ENCODE measurements around the gene NRN1L.
"Not testable (repeated sequence)": the region's sequence is repeated elsewhere in the genome, so short reads cannot be mapped to it uniquely, and the experiment has no call there.

NRN1L gene

DNA sequence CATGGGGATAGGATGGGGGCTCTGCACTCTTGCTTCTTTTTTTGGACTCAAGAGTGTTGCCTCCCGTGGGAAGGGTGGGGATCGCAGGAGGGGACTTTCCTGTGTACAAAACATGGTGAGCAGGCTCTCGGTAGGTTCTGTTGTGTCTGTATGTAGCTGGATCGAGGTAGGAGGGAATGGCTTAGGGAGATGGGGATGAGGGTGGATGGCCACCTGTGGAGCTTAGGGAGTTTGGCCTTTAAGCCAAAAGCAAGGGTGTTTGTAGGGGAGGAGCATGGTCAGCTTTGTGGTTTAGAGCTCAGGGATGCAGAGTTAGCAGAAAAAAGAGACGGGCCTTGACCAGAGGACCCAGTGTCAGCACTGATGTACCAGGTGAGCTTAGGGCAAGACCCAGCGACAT, 22.8 kb upstream of the NRN1L start:
- DNase-seq: no peak

DNA sequence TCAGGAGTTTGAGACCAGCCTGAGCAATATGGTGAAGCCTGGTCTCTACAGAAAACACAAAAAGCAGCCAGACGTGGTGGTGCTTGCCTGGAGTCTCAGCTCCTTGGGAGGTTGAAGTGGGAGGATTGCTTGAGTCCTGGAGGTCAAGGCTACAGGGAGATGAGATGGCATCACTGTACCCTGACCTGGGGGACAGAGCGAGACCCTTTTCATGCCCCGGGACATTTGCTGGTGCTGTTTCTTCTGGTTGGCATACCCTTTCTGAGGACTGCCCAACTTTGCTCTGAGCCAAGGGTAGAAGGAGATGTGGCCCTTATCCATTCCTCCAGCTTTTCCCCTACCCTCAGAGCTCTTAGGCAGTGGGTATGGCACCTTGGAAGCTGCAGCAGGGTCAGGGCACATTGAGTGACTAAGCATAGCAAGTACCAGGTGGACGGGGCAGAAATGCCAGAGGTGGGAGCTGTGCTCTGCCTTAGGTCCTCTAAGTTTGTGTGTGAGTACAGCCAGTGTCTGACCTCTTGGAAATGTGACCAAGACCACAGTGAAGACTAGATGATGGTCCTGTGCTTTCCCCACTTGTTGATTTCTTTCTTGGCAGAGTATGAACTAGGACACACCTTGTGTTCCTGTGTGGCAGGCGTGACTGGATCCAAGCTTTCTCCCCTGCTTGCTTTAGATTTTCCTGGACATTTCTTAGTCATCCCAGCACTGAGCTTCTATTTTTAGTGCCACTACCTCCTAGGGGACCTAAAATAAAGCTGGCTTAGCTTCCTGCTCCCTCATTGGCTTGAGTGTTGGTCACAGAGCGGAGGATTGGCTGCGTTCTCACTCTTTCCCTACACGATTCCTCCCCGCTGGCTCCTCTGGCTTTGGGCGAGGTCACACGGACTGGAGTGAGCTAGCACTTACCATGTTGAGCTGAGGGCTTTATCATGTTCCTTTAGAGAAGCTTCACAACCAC, 21.8 kb upstream of the NRN1L start:
- DNase-seq: no peak

DNA sequence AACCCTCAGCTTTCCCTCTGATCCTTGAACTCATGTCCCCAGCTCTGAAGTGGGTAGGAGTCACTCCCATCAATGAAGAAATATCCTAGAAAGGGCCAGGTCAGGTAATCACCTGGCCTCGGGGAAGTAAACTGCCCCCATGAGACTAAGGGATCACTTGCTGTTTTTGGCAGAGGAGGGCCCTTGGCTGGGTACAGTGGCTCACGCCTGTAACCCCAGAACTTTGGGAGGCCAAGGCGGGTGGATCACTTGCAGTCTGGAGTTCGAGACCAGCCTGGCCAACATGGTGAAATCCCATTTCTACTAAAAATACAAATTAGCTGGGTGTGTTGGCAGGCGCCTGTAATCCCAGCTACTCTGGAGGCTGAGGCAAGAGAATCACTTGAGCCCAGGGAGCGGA, 20.6 kb upstream of the NRN1L start:
- DNase-seq: not testable (repeated sequence)

DNA sequence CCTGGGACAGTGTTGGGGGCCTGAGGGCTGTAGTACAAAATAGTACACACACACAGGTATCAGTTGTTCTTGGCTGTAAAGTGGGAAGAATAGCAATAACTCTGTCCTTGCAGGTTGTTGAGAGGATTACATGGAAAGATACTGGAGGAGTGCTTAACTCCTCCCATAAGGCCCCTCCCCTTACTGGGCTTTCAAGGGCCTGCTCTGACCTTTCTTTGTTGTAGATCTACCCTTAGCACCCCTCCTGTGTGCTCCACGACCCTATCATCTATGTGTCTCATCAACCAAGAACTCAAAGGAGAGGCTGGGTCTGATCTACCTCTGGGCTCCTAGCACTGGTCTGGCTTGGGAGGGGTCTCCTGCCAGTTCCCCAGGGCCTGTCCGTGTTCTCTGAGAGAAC, 20.1 kb upstream of the NRN1L start:
- no peak for DNase-seq

DNA sequence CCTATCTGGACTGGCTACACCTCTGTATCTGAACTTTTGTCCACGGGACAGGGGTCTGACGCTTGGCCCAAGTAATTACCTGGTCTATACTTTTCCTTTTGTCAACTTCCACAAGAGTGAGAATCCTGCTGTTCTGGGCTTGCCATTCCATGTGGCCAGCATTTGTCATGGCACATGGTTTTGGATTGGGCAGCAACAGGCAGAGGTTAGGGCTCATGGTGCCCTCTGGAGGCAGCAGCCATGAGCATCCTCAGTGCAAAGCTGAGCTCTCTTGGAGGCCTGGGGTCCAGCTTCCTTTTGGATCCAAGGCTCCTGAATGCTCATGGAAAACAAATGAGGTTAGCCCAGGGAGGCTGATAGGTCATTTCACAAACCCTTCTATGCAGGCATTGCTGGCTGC, 19.4 kb upstream of the NRN1L start:
- DNase-seq: no peak

DNA sequence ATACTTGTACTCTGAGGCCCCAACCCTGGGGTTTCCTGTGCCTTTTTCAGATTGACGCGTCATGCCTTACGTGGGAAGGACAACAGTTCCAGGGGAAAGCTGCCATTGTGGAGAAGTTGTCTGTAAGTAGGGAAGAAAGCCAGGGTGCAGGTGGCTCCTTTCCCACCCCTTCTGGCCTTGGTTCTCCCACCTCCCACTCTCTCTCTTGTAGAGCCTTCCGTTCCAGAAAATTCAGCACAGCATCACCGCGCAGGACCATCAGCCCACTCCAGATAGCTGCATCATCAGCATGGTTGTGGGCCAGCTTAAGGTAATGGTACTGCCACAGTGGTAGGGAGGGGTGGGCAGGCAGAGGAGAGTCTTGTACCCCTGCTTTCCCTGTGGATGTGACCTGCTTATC, 16.4 kb upstream of the NRN1L start:
- no peak for DNase-seq

DNA sequence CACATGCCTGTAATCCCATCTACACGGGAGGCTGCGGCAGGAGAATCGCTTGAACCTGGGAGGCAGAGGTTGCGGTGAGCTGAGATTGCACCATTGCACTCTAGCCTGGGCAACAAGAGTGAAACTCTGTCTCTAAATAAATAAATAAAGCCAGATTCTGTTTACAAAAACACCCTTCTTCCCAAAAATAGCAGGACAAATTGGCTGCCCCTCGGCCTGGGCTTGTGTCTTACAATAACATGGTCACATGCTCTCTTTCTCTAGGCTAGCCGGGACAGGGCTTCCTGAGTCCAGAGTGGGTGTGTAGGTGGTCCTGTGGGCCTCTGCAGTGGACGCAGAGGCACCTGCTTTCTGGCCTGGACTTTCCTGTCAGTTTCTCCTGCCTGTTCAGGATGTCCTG, 15.0 kb upstream of the NRN1L start:
- DNase-seq: no peak

DNA sequence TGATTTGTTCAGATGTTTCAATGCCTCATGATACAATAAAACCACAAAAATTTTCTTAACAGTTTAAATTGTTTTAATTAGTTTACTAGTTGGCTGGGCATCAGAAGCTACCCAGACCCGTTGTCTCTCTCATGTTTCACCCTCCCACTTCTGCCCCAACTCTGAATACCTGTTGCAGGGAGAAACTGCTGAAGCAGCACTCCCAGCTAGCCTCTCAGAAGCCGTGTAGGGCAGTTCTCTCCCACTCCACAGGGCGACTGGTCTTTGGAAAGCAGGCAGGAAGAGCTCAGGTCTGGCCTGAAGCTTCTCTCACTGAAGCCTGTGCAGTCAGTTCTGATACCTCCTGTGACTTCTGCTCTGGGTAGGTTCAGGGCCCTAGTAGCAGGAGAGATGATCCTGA, 13.4 kb upstream of the NRN1L start:
- no peak for DNase-seq

DNA sequence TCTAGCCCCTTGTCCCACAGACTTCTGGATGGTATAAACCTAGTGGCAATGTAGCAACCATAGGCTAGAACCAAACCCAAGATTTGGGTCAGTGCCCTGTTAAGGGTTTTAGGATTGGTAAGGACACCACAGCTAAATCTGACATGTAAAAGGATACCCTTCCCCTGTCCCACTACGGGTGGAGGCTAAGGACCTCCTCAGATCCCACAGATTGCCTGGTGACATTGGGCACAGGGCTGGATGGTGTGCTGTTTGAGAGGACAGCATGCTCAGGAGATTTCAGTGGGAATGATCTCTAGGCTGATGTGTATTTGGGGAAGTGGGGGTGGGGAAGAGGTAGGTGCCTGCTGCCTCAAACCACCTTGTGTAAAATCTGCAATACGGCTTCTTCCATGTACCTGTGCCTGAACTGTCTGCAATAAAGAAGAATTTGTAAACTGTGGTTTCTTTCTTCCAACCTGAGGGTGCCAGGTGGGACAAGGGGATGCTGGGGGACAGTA, 12.5 kb upstream of the NRN1L start:
- no peak for DNase-seq

DNA sequence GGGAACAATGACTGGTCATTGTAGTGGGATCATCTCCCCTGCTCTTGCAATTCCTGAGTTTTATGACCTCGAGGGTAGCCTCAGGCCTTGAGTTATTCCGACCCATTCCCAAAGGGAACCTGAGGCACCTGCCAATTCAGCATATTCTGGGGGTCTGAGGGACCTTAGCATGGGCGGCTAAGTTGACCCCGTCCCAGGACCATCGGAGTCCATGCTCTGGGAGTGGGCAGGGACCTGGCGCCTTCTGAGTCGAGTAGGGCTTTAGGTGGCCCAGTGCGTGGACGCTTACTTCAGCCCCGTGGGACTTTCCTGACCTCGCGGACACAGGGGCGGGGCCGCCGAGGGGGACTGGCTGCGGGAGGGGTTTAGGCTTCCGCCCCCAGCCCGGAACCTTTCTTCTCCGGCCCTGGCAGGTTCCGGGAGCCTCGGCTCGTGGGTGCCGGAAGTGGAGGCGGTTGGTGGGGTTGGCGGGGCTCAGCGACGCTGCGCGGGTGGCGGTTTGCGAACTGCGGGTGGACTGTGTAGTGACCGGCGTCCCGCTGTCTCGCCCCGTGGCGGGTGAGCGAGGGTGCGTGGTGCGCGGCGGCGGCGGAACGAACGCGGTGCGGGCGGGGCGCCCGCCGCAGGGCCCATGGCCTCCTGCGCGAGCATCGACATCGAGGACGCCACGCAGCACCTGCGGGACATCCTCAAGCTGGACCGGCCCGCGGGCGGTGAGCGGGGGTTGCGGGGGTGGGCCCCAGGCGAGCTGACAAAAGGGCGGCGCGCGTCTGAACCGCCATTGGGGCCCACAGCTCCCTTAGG, 11.9 kb upstream of the NRN1L start, which contains the start of gene EDC4:
EDC4 (plus strand) TSS at position 422 of the 804 bp plus-strand sequence; CDS start at position 632, 210 bp downstream.
- peak; percentile 14 for DNase-seq

DNA sequence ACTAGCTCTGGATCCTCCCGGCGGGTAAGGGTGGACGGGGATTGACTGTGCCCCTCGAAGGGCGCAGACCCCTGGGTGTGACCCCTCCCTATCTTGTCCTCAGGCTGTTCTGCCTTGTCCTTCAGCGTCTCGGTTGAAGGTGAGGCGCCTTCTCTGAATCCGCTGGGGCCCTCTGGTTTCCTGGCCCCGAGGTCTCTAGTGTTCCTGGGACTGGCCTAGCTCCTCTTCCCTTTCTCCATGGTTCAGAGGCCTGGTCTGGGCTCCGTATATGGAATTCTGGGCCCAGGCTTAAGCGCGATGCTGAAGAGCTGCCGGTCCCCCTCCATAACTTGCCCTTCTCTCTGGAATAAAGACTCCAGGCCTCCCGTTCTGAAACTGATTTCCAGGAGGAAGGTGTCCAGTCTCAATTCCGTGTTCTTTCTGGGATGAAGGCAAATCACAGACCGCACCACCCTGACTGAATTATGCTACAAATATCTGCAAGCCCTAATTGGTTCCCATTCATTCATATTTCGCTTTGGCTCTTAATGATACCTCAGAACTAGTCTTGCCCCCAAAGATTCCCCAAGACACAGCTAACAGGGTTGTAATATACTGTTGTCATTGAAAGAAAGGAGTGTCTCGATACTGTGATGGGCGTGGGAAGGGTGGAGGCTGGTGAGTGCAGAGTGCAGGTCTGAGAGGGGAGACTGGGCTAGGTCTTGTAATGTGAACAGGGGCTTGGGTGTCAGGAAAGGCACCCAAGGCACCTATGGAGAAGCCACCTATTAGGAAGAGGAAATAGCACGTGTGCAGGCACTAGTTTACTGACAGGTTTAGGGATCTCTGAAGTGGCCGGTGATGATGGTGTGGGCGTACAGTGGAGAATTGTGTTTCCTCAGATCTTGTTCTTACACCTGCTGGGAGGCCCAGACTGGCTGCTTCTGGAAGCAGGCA, 11.0 kb upstream of the NRN1L start:
- DNase-seq: no peak

DNA sequence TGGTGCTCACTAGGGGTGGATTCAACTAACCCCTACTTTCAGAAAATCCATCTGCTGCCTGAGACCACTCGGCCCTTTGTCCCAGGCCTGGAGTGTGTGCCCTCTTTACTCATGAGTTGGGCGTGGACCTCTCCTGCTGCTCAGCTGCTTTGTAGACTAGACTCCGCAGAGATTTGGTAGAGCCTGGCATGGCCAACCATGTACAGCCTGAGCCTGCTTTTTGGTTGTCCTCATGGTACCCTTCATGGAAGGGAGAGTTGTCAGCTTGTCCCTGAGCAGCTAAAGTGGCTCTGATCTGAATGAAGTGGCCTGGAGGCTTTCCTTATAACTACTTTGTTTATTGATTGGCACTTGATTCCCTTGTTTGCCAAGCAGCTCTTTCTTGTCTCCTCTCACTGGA, 10.3 kb upstream of the NRN1L start:
- DNase-seq: no peak

DNA sequence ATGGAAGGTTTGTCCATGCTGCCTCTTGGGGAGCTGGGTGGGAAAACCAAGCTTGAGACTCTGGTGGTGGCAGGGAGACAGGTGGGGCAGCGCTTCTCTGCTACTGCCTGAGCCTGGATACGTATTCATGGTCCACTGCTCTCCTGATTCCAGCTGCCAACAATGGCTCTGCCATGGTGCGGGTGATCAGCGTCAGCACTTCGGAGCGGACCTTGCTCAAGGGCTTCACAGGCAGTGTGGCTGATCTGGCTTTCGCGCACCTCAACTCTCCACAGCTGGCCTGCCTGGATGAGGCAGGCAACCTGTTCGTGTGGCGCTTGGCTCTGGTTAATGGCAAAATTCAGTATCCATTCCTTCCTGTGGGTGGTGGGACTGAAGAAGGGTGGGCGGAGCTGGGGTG, 7.6 kb upstream of the NRN1L start:
- no peak for DNase-seq

DNA sequence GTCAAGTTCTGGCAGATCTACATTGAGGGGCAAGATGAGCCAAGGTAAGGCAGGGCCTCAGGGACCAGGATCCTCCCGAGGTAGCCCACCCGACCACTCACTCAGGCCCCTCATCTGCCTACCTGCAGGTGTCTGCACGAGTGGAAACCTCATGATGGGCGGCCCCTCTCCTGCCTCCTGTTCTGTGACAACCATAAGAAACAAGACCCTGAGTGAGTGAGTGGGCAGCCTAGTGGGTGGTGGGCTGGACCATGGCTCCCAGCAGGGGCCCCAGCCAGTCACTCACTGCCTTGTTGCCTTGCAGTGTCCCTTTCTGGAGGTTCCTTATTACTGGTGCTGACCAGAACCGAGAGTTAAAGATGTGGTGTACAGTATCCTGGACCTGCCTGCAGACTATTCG, 6.5 kb upstream of the NRN1L start:
- DNase-seq: no peak

DNA sequence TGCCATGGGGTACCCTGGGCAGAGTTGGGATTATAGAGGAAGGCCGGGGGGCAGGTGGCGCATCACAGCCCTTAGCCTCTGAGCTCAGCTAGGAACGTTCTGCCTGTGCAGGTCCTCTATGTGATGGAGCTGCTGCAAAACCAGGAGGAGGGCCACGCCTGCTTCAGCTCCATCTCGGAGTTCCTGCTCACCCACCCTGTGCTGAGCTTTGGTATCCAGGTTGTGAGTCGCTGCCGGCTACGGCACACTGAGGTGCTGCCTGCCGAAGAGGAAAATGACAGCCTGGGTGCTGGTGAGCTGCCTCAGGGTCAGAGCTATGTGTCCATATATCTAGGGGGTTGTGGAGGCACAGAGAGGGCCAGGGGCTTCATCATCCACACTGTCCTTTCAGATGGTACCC, 5.8 kb upstream of the NRN1L start:
- DNase-seq: no peak

DNA sequence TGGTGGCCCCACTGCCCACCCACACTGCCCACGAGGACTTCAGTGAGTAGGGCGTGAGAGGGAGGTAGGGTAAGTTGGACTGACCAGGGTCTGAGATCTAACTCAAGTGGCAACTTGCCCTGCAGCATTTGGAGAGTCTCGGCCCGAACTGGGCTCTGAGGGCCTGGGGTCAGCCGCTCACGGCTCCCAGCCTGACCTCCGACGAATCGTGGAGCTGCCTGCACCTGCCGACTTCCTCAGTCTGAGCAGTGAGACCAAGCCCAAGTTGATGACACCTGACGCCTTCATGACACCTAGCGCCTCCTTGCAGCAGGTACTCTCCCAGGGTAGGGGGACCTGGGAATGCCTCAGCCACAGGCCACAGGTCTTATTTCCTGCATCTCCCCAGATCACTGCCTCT, 5.2 kb upstream of the NRN1L start:
- no peak for DNase-seq

DNA sequence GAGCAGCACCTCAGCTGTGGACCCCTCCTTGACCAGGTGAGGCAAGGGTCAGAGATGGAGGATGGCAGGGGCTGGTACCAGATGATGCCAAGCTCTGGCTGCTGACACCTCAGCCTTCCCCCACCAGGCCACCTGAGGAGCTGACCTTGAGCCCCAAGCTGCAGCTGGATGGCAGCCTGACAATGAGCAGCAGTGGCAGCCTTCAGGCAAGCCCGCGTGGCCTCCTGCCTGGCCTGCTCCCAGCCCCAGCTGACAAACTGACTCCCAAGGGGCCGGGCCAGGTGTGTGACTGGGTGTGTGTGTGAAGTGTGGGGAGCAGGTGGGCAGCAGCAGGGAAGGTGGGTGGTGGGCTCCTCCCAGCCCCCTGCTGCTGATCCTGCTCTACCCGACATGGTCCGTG, 4.7 kb upstream of the NRN1L start:
- DNase-seq: no peak

DNA sequence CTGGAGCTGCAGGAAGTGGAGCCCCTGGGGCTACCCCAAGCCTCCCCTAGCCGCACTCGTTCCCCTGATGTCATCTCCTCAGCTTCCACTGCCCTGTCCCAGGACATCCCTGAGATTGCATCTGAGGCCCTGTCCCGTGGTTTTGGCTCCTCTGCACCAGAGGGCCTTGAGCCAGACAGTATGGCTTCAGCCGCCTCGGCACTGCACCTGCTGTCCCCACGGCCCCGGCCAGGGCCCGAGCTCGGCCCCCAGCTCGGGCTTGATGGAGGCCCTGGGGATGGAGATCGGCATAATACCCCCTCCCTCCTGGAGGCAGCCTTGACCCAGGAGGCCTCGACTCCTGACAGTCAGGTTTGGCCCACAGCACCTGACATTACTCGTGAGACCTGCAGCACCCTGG, 4.1 kb upstream of the NRN1L start:
- no peak for DNase-seq

DNA sequence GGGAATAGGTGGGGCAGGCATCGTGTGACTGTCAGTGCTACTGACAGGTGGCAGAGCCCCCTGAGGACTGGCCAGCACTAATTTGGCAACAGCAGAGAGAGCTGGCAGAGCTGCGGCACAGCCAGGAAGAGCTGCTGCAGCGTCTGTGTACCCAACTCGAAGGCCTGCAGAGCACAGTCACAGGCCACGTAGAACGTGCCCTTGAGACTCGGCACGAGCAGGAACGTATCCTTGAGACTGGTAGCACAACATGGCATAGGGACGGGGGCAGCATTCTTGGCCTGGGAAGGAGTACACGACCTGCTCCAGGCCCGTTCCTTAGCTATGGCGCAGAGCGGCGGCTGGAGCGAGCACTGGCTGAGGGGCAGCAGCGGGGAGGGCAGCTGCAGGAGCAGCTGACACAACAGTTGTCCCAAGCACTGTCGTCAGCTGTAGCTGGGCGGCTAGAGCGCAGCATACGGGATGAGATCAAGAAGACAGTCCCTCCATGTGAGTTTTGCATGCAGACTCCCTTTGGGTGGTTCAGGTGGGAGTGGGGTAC, 3.0 kb upstream of the NRN1L start:
- DNase-seq: no peak

DNA sequence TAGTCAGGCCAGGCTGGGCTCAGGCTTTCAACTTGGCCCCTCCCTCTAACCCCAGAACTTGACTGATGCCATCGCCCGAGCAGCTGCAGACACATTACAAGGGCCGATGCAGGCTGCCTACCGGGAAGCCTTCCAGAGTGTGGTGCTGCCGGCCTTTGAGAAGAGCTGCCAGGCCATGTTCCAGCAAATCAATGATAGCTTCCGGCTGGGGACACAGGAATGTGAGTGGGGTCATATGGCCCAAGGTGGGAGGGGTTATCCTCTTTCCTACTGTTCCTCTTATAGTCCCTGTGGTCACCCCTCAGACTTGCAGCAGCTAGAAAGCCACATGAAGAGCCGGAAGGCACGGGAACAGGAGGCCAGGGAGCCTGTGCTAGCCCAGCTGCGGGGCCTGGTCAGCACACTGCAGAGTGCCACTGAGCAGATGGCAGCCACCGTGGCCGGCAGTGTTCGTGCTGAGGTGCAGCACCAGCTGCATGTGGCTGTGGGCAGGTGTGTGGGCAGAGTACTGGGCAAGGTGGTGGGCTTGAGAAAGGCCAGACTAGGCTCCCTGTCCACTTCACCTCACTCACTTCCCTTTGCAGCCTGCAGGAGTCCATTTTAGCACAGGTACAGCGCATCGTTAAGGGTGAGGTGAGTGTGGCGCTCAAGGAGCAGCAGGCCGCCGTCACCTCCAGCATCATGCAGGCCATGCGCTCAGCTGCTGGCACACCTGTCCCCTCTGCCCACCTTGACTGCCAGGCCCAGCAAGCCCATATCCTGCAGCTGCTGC, 2.1 kb upstream of the NRN1L start:
- no peak for DNase-seq

DNA sequence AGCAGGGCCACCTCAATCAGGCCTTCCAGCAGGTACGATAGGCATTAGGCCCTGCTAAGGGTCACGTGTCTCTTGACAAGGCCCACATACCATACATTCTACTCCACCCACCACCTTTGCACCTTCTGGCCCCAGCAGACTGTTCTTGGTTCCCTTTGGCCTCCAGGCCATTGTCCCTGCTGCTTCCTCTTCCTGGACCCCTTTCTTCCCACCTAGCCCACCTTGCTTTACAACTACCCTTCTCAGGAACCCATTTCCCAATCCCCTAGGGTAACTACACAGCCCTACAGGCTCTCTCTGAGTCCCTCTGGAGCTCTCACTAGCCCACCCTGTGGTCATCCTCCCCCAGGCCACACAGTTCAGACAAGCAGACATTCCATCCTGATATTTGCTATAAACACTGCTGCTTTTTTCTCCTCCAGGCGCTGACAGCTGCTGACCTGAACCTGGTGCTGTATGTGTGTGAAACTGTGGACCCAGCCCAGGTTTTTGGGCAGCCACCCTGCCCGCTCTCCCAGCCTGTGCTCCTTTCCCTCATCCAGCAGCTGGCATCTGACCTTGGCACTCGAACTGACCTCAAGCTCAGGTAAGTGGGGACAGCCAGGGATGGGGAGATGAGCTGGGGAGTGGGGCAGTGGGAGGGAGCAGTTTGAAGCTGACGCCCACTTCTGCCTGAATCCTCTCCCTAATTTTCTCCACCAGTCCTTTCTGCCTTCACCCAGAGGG, 1.4 kb upstream of the NRN1L start:
- DNase-seq: no peak

All from NCI-H446 treated with DMSO at 0.1 percent for 48 hours (cell line).